Adrenal gland (tissue), 5 donors: ENCODE measurements around the gene OR52A5.
"Not testable (repeated sequence)": the region's sequence is repeated elsewhere in the genome, so short reads cannot be mapped to it uniquely, and the experiment has no call there.

Experiments used
- POLR2A ChIP-seq, 2 donors: fragments of 450-650 bp; IDR thresholded peaks; one replicate each; pipeline ENCODE4 v1.6.1; 2017; ENCODE audit warnings: antibody characterized with exemption in 2 of 2, mild to moderate bottlenecking in 2 of 2, moderate library complexity in 1 of 2
- TF ChIP-seq, protein P1 (sequence below), 6 experiments: fragments of 450-650 bp in 4 of 6; fragments of 200-600 bp in 2 of 6; sonication (generic) in 1 of 6; IDR thresholded peaks; 1 replicate in 5 of 6; 2 replicates in 1 of 6; pipeline versions ENCODE4 v1.5.1 to v1.8.0; 2016 to 2021; ENCODE audit warnings: antibody characterized with exemption in 6 of 6, mild to moderate bottlenecking in 2 of 6, moderate library complexity in 1 of 6
- donor health status: DM: no; HTN: no; CAD: no.

- not testable (repeated sequence) for TF ChIP-seq POLR2A (IDR thresholded peaks at IDR 0.05)
- TF ChIP-seq, protein P1, sequence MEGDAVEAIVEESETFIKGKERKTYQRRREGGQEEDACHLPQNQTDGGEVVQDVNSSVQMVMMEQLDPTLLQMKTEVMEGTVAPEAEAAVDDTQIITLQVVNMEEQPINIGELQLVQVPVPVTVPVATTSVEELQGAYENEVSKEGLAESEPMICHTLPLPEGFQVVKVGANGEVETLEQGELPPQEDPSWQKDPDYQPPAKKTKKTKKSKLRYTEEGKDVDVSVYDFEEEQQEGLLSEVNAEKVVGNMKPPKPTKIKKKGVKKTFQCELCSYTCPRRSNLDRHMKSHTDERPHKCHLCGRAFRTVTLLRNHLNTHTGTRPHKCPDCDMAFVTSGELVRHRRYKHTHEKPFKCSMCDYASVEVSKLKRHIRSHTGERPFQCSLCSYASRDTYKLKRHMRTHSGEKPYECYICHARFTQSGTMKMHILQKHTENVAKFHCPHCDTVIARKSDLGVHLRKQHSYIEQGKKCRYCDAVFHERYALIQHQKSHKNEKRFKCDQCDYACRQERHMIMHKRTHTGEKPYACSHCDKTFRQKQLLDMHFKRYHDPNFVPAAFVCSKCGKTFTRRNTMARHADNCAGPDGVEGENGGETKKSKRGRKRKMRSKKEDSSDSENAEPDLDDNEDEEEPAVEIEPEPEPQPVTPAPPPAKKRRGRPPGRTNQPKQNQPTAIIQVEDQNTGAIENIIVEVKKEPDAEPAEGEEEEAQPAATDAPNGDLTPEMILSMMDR (IDR thresholded peaks at IDR 0.05): not testable (repeated sequence)
These were observed 6.0 kb upstream of the OR52A5 start for GRCh38 chr11:5144206-5144605.
